ENCODE results near the gene MPHOSPH10.
"Not testable (repeated sequence)": the region's sequence is repeated elsewhere in the genome, so short reads cannot be mapped to it uniquely, and the experiment has no call there.

The MPHOSPH10 gene

GRCh38 chr2:71181316-71181715, 50.9 kb downstream of the MPHOSPH10 start:
- no peak for DNase-seq

GRCh38 chr2:71183306-71184115, 53.1 kb downstream of the MPHOSPH10 start:
- DNase-seq = not testable (repeated sequence)

- no peak for DNase-seq
These were observed 56.5 kb downstream of the MPHOSPH10 start for GRCh38 chr2:71186973-71187372.

GRCh38 chr2:71187589-71187988, 57.2 kb downstream of the MPHOSPH10 start:
- no peak for DNase-seq

GRCh38 chr2:71190656-71191569, 60.5 kb downstream of the MPHOSPH10 start:
- no peak for DNase-seq

GRCh38 chr2:71191570-71191943, 61.1 kb downstream of the MPHOSPH10 start:
- no peak for DNase-seq

Data from activated T-cell treated with anti-CD3 and anti-CD28 coated beads, Interleukin-2, amount 50 U/mL, for 48 hours (primary cell).